Hematopoietic multipotent progenitor cell treated with erythropoietin and hydrocortisone succinate and interleukin-3 and kit ligand, for 6 days (in vitro differentiated cells): ENCODE results near the gene DIS3L2.
A peak's percentile ranks its signal among the peaks of the same experiment; 100 is the strongest.
"Not testable (repeated sequence)": the region's sequence is repeated elsewhere in the genome, so short reads cannot be mapped to it uniquely, and the experiment has no call there.

Experiments used
- DNase-seq: peaks from one replicate; pipeline ENCODE4 v3.0.0-alpha.2; 2015

Gene DIS3L2

DNA sequence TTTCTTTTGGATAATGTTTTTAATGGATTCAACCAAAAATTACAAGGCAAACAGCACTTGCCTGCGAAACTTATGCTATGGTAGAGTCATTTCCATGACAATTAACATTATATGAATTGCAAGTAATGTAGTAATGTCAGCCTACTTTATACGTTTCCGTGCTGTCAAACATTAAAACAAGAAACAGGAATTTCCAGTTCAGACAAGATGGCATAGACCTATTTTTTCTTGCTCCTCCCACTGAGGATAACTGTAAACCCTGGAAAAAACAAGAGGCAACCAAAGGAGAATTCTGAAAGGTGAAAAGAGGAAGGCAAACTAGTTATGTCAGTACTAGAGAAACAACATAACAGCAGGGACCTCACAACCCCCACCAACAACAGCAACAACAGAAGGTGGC is 170.7 kb downstream of the DIS3L2 start:
- no peak for DNase-seq

DNA sequence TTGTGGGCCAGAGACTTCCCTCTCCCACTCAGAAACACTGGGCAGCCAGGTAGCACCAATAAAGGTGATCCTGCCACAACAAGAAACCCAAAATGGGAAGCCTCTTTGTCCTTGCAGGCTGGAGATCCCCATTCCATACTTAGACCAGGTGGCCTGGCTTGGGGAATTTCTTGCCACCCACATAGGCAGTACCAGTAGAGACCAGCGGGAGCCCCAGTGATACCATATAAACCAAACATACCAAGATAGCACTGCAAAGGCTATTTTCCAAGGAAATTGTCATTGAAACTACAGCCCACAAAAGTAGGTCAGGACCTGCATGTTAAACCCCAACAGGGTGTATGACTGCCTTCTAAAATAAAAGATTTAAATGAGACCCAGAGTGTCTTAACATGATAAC is 171.6 kb downstream of the DIS3L2 start:
- no peak for DNase-seq

- DNase-seq, result no peak
These were observed 173.4 kb downstream of the DIS3L2 start for GRCh38 chr2:232134939-232135338.

GRCh38 chr2:232137356-232138147 is 176.0 kb downstream of the DIS3L2 start:
- DNase-seq, result peak; percentile 44

GRCh38 chr2:232138441-232138840 is 176.9 kb downstream of the DIS3L2 start:
- no peak for DNase-seq

DNA sequence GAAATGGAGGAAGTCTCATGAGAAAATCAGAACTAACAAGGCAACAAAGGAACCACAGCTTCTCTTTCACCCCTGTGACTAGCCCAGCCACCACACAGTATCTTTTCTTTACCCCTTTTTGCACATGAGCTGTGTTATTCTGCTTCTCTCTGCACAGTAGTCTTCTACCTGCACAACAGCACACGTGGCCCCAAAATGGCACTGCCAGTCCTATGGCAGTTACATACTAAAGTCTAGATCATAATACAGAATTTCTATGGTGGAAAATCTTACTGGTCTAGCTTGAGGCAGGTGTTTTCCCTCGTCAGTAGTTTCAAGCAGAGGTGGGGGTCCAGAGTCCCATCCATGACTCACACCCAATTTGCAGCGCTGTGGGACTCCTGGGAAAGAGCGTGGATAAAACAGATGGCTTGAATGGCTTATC is 177.7 kb downstream of the DIS3L2 start:
- DNase-seq, result no peak

GRCh38 chr2:232139786-232140562 is 178.5 kb downstream of the DIS3L2 start:
- DNase-seq, result no peak

DNA sequence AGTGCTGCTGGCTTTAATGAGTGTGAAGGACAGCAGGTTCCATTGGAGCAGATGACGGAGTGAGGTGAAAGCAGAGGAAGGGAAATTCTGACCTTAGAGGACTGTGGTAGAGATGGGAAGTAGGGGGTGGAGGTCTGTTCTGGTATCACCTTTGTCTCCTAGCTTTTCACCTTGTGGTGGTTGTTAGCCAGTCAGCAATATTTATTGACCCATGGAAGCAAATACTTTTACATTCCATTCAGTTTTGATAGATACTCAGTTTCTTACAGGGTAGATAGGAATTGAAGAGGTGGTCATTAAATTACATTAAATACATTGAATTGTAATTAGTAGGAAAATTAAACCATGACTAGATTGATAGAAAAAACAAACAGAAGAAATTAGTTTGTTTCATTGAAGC is 180.1 kb downstream of the DIS3L2 start:
- no peak for DNase-seq

GRCh38 chr2:232142049-232142448 is 180.5 kb downstream of the DIS3L2 start:
- DNase-seq, result peak; percentile 57

- DNase-seq, result no peak
These were observed 181.0 kb downstream of the DIS3L2 start for GRCh38 chr2:232142502-232142901.

GRCh38 chr2:232146294-232146693 is 184.8 kb downstream of the DIS3L2 start:
- DNase-seq, result no peak

DNA sequence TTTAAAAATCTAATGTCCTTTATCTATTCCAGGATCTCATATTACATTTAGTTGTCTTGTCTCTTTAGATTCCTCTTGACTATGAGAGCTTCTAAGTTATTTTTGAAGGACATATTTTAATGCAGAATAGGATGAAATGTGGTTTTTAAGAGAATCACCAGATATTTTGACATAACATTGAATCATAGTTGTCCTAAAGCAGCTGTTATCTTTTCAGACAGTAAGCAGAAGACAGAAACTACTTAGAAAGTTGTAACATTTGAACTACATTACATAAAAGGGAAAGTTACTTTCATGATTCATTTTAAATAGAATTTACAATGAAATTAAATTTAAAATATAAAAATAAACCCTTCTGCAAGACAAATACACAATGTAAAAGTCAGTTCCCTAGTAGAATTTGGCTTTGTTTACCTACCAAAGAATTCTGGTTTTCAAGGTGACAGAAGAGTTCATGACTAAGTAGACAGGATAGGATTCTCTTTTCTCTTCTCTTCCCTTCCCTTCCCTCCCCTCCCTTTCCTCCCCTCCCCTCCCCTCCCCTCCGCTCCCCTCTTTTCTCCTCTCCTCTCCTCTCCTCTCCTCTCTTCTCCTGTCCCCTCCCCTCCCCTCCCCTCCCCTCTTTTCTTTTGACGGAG is 186.0 kb downstream of the DIS3L2 start:
- DNase-seq, result no peak

DNA sequence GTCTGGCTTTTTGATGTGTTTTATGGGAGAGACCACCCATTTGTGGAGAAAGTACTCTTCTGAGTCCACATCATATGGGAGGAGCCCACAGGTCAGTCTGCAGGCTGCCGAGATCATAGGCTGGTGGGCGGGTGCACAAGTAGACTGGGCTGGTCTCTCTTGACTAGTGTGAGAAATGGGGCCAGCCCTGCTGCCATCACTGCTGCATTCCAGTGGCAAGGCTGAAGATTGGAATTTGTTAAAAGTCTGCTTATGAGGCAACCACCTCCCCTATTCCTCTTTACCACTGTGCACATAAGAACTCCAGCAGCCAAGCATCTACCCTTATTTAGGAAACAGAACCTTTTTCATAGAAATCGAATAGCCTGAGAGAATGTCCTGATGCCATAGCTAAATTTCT is 200.7 kb downstream of the DIS3L2 start:
- DNase-seq, result no peak

DNA sequence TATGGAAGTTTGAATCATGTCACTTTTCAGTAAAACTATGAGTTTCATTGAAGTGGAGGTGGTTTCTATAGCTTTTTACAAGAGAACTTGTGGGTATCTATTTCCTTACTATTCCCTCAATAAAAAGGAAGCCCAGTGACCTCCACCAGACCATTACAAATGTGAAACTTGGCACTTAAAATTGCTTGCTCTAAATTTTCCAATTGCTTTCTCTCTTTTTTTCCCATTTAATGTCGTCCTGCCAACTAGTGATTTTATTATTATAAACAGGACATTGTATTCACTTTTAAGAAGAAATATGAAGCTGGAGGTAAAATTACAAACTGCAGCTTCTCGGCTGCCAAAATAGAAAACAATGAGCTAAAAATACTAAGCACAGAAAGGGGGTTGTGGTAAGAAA is 208.9 kb downstream of the DIS3L2 start:
- DNase-seq, result no peak

GRCh38 chr2:232174662-232175061 is 213.1 kb downstream of the DIS3L2 start:
- DNase-seq, result no peak

GRCh38 chr2:232176587-232176986 is 215.1 kb downstream of the DIS3L2 start:
- DNase-seq, result not testable (repeated sequence)

DNA sequence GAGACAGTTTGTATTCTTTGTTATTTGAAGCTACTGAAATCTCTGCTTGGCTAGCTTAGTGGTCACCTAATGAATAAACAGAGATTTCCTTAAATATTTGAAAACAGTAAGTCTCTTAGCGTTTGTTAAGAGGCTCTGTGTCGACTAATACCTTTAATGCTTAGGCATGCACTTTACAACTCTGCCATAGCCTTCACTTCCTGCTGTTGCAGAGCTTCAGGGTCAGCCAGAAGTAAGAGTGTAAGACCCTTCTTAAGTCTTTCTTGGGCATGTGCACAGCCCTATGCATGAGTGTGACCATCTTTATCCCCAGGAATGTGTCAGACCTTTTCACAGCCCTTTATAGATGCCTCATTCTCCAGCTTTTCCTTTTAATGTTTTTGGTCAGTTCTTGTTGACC is 221.8 kb downstream of the DIS3L2 start:
- no peak for DNase-seq

DNA sequence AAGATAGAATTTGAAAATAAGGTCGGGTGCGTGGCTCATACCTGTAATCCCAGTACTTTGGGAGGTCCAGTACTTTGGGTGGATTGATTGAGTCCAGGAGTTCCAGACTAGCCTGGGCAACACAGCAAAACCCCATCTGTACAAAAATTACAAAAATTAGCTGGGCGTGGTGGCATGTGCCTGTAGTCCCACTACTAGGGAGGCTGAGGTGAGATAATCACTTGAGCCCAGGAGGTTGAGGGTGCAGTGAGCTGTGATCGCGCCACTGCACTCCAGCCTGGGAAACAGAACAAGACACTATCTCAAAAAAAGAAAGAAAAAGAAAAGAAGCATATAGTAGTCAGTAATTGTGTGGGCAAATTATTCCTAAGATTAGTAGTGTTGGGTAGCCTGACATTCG is 222.8 kb downstream of the DIS3L2 start:
- peak; percentile 56 for DNase-seq

- DNase-seq, result no peak
These were observed 229.3 kb downstream of the DIS3L2 start for GRCh38 chr2:232190796-232191195.

DNA sequence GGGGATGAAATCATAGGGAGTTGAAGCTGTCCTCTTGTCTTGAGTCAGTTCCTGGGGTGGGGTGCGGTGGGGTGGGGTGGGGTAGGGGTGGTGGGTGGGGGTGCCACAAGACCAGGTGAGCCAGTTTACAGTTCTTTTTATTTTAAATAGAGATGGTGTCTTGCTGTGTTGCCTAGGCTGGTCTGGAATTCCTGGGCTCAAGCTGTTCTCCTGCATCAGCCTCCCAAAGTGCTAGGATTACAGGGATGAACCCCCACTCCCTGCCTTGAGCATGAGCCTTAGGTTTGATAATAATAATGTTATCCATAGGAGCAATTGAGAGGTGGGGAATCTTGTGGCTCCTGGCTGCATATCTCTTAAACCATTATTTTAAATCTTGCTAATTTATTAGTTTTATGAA is 234.0 kb downstream of the DIS3L2 start:
- no peak for DNase-seq

GRCh38 chr2:232196802-232197201 is 235.3 kb downstream of the DIS3L2 start:
- DNase-seq, result no peak

GRCh38 chr2:232200195-232200594 is 238.7 kb downstream of the DIS3L2 start:
- DNase-seq, result no peak

GRCh38 chr2:232203166-232203891 is 241.8 kb downstream of the DIS3L2 start:
- DNase-seq, result no peak
